Epithelial cell of proximal tubule (primary cell): Measurements from ENCODE around the gene GJA3. TPM values are rescaled to one million over a fixed set of nuclear protein-coding genes. Genes with fewer than 3 reads are reported as not detected.

Source experiments
- DNase-seq: peaks from one replicate; pipeline ENCODE4 v3.0.0-alpha.2; 2011; ENCODE audit warnings: low read depth
- H3K4me3 ChIP-seq: 2 replicates; pipeline ENCODE4 v1.5.1; 2011; ENCODE audit warnings: low read depth, mild to moderate bottlenecking, low read length
- total RNA-seq: library from RNA; depleted of rRNA; stranded (reverse); fragments of >200 nt; gene quantifications from 2 replicates; pipeline ENCODE4 v1.2.3, GENCODE V29; 2015
- TF ChIP-seq, protein P1 (sequence below): conservative IDR thresholded peaks from 2 replicates; pipeline ENCODE4 v1.5.1; 2012; ENCODE audit warnings: low read depth, mild to moderate bottlenecking, low read length

GJA3 gene
- total RNA-seq, 1 donor from 2014 or later, result 0.58 TPM

DNA sequence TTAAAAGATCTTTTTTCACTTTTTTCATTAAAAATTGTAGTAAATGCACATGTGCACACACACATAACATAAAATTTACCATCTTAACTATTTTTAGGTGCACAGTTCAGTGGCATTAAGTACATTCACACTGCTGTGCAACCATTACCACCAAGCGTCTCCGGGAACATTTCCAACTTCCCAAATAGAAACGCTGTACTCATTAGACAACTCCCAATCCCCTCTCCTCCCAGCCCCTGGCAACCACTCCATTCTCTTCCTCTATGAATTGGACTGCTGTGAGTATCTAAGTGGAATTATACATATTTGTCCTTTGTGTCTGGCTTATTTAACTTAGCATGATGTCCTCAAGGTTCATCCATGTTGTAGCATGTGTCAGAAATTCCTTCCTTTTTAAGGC is 20.3 kb upstream of the GJA3 start:
- no peak overlapping the region for H3K4me3 ChIP-seq
- no peak for DNase-seq
- TF ChIP-seq, protein P1, sequence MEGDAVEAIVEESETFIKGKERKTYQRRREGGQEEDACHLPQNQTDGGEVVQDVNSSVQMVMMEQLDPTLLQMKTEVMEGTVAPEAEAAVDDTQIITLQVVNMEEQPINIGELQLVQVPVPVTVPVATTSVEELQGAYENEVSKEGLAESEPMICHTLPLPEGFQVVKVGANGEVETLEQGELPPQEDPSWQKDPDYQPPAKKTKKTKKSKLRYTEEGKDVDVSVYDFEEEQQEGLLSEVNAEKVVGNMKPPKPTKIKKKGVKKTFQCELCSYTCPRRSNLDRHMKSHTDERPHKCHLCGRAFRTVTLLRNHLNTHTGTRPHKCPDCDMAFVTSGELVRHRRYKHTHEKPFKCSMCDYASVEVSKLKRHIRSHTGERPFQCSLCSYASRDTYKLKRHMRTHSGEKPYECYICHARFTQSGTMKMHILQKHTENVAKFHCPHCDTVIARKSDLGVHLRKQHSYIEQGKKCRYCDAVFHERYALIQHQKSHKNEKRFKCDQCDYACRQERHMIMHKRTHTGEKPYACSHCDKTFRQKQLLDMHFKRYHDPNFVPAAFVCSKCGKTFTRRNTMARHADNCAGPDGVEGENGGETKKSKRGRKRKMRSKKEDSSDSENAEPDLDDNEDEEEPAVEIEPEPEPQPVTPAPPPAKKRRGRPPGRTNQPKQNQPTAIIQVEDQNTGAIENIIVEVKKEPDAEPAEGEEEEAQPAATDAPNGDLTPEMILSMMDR, result no peak

DNA sequence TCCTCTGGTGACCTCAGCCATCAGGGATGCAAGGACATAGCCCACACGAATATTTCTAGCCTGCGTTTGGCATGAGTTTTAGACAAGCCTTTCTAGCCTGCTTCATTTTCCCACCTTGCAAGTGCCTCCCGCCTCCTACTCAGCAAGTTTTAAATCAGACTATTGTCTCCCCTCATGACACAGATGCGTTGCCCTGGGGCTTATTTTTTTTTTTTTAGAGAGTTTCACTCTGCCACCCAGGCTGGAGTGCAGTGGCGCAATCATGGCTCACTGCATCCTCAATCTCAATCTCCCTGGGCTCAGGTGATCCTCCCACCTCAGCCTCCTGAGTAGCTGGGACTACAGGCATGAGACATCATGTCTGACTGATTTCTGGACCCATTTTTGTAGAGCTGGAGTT is 17.3 kb upstream of the GJA3 start:
- no peak overlapping the region for H3K4me3 ChIP-seq
- no peak for DNase-seq
- TF ChIP-seq, protein P1, result no peak

DNA sequence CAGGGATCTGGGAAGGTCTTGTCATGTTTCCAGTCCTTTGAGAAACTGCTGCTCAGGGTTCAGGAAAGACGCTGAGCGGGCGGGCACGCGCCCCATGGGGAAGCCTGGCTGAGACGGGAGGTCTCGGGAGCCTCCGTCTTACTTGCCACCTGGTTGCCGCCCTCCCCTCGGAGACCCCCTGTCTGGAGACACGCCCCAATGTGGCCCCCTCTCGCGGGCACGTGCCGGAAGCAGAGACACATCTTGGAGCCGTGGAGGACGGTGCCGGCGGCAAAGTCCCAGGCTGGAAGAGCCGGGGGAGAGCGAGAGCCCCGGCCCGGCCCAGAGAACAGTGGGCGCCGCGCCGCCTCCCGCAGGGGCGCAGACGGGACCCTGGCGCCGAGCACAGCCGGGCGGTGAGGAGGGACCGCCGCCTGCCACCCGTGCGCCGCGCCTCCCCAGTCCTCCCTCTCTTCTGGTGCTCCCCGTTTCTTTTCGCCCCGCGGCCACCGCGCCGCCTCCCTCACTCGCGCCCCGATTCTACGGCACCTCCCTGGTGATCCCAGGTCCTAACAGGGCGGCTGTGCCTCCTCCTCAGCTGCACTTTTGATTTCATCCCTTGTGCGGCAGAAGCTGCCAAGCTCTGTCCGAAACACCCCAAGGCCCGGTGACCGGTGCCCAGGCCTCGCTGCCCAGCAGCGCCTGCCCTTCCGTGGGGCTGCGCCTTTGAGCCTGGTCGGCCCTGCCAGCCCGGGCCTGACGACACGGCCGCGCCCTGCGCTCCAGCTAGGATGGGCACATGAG is 16.4 kb upstream of the GJA3 start:
- TF ChIP-seq, protein P1, result no peak
- DNase-seq, result no peak
- H3K4me3 ChIP-seq, result peak overlapping the region; percentile 30

DNA sequence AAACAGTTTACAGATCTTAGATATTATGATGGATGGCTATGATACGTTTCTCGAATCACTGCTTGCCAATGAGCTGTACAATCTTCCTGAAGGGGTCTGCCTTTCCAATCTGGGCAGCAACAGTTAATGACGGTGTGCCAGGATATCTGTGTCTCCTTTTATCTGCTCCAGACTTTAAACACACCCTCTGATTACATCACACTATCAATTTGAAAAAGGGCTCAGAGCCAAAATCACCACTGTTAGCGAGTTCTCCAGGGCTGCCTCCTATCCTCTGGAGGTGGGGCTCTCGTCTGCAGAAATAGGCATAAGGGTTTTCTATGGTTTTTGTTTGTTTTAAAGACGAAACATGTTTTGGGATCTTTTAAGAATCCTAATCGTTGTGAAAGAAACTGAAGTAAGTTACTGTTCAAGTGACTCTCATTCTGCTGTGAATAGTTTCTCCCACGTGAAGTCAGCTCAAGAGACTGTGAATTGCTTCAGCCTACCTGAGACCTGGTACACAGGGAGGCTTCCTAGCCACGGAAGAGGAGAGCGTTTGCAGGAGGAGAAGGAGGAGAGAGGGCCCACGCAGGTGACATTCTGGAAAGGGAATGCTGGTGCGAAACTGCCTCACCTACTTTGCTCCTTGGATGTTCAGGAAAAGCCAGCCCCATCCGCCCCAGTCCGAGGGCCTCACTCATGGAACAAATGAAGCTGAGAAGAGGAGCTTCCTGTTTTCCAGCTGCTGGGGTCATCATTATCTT is 15.2 kb upstream of the GJA3 start:
- TF ChIP-seq, protein P1, result no peak
- no peak overlapping the region for H3K4me3 ChIP-seq
- DNase-seq, result no peak

DNA sequence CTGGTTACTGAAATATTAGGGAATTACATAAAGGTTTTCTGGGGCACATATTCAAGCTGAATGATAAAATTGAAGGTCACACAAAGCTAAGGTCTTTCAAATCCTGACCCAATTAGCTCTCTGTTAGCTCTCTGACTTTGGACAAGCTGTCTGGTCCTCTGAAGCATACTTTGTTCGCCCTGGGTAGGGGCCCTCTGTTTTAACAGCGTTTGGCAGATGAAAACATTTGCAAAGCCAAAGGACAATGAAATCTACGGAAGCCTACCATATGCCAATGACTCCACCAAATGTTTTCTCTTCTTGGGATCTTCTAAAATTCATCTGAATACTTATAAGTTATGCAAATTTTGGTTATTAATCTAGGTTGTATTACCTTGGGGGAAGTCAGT is 14.5 kb upstream of the GJA3 start:
- no peak overlapping the region for H3K4me3 ChIP-seq
- no peak for DNase-seq
- TF ChIP-seq, protein P1, result no peak

DNA sequence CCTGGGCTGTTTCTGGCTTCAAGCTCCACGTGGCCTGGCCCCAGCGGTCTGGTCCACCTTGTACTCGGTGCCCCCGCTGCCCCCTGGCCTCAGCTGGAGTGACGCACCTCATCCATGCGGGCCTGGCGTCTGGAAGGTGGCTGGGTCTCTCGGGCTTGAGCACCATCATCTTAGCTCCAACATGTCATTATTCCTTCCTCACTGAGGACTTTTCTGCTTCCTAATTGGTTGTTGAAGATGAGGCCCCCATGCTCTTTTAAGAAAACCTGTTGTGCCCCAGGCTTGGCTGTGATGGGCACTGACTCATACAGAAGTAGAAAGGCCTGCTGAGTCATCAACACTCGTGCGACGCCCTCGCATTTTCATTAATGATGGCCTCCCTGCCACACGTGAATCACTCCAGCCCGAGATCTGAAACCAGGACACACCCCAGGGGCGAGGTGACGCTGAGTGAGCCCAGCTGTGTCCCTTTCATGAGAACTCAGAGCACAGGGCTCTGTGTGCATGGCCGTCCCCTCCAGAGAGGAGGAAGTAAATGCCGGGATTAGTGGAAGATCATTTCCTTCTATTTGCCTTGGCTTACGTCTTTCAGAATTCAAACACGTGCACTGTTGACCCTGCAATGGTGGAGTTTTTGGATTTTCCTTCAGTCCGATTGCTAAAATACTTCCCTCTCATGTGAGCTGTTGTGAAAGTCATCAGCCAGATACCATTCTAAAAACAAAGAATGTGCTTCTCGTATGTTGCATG is 14.0 kb upstream of the GJA3 start:
- TF ChIP-seq, protein P1, result no peak
- DNase-seq, result no peak
- H3K4me3 ChIP-seq, result no peak overlapping the region
